HepG2 (cell line): ENCODE results near the gene CCRL2.

Experiments
- EZH2 ChIP-seq: conservative IDR thresholded peaks from 2 replicates; pipeline ENCODE4 v1.6.1; 2012; ENCODE audit warnings: mild to moderate bottlenecking, low read depth, low read length, moderate library complexity
- JDP2 ChIP-seq: sonication (generic); formaldehyde crosslinking; IDR thresholded peaks from 2 replicates; pipeline ENCODE4 v1.8.1; 2022; ENCODE audit warnings: missing genetic modification reagents, borderline replicate concordance
- JUN ChIP-seq: sonication (generic); formaldehyde crosslinking; IDR thresholded peaks from 2 replicates; pipeline ENCODE4 v1.4.0; 2020; ENCODE audit warnings: mild to moderate bottlenecking, missing genetic modification reagents
- MAZ ChIP-seq, 2 experiments: sonication (generic) in 1 of 2; formaldehyde crosslinking in 1 of 2; IDR thresholded peaks; 2 replicates each; pipeline versions ENCODE4 v1.5.0 to v1.6.1; 2012 to 2020; ENCODE audit warnings: low read depth in 2 of 2, mild to moderate bottlenecking in 2 of 2, borderline replicate concordance in 1 of 2, improper control_type of control experiment in 1 of 2, low read length in 1 of 2, missing genetic modification reagents in 1 of 2, moderate library complexity in 1 of 2
- MXD4 ChIP-seq: IDR thresholded peaks from 2 replicates; pipeline ENCODE4 v1.6.1; 2016; ENCODE audit warnings: mild to moderate bottlenecking, missing biosample characterization, missing genetic modification reagents
- POLR2A ChIP-seq, 2 experiments: IDR thresholded peaks; 2 replicates each; pipeline ENCODE4 v1.6.1; 2011; ENCODE audit warnings: low read depth in 2 of 2, low read length in 2 of 2, mild to moderate bottlenecking in 1 of 2, moderate library complexity in 1 of 2; ENCODE audit not compliant: insufficient read depth in 1 of 2
- POLR2AphosphoS5 ChIP-seq: IDR thresholded peaks from 2 replicates; pipeline ENCODE4 v1.6.1; 2012; ENCODE audit warnings: low read depth, low read length
- RFX5 ChIP-seq: IDR thresholded peaks from 2 replicates; pipeline ENCODE4 v1.6.1; 2011; ENCODE audit warnings: low read depth, low read length, improper control_type of control experiment
- SIN3A ChIP-seq: IDR thresholded peaks from 2 replicates; pipeline ENCODE4 v1.6.1; 2011; ENCODE audit warnings: low read depth, mild to moderate bottlenecking, control low read depth, low read length, borderline replicate concordance
- SUZ12 ChIP-seq: fragments of 150-350 bp; IDR thresholded peaks from 2 replicates; pipeline ENCODE4 v1.6.1; 2014; ENCODE audit warnings: low read depth, low read length
- ZIK1 ChIP-seq: sonication (generic); formaldehyde crosslinking; IDR thresholded peaks from 2 replicates; pipeline ENCODE4 v1.5.0; 2020; ENCODE audit warnings: mild to moderate bottlenecking, low read depth, missing genetic modification reagents, borderline replicate concordance
- ZNF136 ChIP-seq: sonication (generic); formaldehyde crosslinking; IDR thresholded peaks from 2 replicates; pipeline ENCODE4 v1.8.1; 2022; ENCODE audit warnings: low read depth, mild to moderate bottlenecking, moderate library complexity, missing genetic modification reagents
- ZNF879 ChIP-seq: sonication (generic); formaldehyde crosslinking; IDR thresholded peaks from 2 replicates; pipeline ENCODE4 v1.8.1; 2023; ENCODE audit warnings: missing genetic modification reagents
- TF ChIP-seq, protein P1 (sequence below): sonication (generic); formaldehyde crosslinking; IDR thresholded peaks from 2 replicates; pipeline ENCODE4 v1.5.0; 2020; ENCODE audit warnings: mild to moderate bottlenecking, missing genetic modification reagents, moderate library complexity

- TF ChIP-seq RFX5: no peak
- TF ChIP-seq SIN3A: no peak
- TF ChIP-seq MXD4 (CRISPR knock-in tag): no peak
- TF ChIP-seq POLR2A (IDR thresholded peaks at IDR 0.05; ENCODE audit: insufficient read depth in 1 of 2, low read depth in 2 of 2, low read length in 2 of 2): no peak
- TF ChIP-seq ZNF879 (CRISPR knock-in tag): no peak
- no peak for TF ChIP-seq EZH2
- no peak for TF ChIP-seq ZIK1 (CRISPR knock-in tag)
- TF ChIP-seq POLR2AphosphoS5: no peak
- TF ChIP-seq, protein P1, sequence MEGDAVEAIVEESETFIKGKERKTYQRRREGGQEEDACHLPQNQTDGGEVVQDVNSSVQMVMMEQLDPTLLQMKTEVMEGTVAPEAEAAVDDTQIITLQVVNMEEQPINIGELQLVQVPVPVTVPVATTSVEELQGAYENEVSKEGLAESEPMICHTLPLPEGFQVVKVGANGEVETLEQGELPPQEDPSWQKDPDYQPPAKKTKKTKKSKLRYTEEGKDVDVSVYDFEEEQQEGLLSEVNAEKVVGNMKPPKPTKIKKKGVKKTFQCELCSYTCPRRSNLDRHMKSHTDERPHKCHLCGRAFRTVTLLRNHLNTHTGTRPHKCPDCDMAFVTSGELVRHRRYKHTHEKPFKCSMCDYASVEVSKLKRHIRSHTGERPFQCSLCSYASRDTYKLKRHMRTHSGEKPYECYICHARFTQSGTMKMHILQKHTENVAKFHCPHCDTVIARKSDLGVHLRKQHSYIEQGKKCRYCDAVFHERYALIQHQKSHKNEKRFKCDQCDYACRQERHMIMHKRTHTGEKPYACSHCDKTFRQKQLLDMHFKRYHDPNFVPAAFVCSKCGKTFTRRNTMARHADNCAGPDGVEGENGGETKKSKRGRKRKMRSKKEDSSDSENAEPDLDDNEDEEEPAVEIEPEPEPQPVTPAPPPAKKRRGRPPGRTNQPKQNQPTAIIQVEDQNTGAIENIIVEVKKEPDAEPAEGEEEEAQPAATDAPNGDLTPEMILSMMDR (CRISPR knock-in tag): no peak
- TF ChIP-seq MAZ (IDR thresholded peaks at IDR 0.05; ENCODE audit: borderline replicate concordance, low read depth, low read length): no peak
- no peak for TF ChIP-seq MAZ (CRISPR knock-in tag; IDR thresholded peaks at IDR 0.05; ENCODE audit: low read depth)
- no peak for TF ChIP-seq ZNF136 (CRISPR knock-in tag)
- TF ChIP-seq SUZ12: no peak
- TF ChIP-seq JDP2 (CRISPR knock-in tag): no peak
- TF ChIP-seq JUN: no peak
These were observed 16.5 kb downstream of the CCRL2 start for GRCh38 chr3:46423588-46423987.
